GM10847 (cell line): ENCODE data around the gene CCR2.

Experiments used
- POLR2A ChIP-seq: IDR thresholded peaks from 2 replicates; pipeline ENCODE4 v1.6.1; 2011; ENCODE audit not compliant: insufficient read length; ENCODE audit errors: extremely low read depth

The CCR2 gene

DNA sequence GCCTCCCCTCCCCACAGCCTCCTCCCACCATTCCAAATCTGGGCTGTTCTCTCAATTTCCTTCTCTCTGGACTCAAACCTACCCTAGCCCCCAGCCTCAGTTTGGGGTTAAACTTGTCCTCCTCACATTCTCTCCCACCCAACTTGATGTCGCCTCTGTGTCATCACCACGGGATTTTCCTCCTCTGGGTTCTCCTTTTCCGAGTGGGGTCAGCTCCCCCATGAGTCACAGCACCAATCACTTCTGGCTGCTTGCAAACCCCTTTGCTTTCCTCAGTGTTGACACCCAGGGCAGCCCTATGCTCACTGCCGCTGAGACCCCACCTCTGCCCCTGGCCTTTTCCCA, 52.5 kb downstream of the CCR2 start:
- TF ChIP-seq POLR2A, result no peak

DNA sequence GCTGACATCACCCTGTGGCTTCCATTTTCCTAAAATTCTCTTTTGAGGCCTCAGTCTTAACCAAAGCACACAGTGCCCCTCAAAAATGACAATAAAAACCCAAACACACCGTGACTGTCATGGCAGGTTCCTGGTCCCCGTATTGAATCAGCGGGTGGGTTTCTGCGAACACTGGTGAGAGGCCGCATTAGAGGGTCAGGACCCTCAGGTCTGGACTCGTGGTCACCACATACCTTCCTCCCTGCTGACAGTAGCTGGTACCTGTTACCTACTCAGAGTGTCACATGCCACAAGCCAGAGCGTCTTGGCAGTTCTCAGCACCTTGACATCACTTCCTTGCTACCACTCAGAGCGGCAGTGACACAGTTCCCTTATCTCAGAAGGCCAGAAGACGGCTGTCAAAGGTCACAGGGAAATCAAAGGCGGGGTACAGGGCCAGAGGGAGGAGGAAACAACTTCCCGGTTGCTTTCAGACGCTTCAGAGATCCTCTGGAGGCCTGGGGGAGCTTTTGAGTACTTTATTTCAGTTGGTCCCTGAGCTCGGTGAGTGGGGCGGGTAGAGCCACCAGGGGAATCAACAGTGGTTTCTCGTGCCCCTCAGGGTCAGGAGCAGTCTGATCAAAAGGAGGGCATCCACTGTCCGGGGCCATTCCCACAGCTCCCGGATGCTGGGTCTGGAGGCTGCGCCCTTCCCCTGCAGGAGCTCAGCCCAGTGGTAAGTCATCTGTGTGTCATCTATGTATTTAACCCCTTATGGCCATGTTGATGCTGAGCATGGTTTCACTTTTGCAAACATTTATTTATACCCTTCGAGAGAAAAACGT, 53.1 kb downstream of the CCR2 start, which contains the start of the genes CCR5AS and CCRL2:
Gene CCR5AS, minus strand, starts transcription at position 279 of the 824 bp plus-strand sequence.
Gene CCRL2, plus strand, starts transcription at position 472 of the 824 bp plus-strand sequence. CDS start 821 bp downstream, outside the sequence.
- no peak for TF ChIP-seq POLR2A

DNA sequence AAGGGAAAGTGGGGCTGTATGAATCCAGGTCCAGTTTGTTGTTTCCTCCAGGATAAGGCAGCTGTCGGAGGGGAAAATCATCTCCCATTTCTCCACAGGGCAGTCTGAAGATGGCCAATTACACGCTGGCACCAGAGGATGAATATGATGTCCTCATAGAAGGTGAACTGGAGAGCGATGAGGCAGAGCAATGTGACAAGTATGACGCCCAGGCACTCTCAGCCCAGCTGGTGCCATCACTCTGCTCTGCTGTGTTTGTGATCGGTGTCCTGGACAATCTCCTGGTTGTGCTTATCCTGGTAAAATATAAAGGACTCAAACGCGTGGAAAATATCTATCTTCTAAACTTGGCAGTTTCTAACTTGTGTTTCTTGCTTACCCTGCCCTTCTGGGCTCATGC, 54.1 kb downstream of the CCR2 start:
- no peak for TF ChIP-seq POLR2A

DNA sequence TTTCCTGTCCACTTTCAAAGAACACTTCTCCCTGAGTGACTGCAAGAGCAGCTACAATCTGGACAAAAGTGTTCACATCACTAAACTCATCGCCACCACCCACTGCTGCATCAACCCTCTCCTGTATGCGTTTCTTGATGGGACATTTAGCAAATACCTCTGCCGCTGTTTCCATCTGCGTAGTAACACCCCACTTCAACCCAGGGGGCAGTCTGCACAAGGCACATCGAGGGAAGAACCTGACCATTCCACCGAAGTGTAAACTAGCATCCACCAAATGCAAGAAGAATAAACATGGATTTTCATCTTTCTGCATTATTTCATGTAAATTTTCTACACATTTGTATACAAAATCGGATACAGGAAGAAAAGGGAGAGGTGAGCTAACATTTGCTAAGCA, 54.9 kb downstream of the CCR2 start:
- TF ChIP-seq POLR2A, result no peak

DNA sequence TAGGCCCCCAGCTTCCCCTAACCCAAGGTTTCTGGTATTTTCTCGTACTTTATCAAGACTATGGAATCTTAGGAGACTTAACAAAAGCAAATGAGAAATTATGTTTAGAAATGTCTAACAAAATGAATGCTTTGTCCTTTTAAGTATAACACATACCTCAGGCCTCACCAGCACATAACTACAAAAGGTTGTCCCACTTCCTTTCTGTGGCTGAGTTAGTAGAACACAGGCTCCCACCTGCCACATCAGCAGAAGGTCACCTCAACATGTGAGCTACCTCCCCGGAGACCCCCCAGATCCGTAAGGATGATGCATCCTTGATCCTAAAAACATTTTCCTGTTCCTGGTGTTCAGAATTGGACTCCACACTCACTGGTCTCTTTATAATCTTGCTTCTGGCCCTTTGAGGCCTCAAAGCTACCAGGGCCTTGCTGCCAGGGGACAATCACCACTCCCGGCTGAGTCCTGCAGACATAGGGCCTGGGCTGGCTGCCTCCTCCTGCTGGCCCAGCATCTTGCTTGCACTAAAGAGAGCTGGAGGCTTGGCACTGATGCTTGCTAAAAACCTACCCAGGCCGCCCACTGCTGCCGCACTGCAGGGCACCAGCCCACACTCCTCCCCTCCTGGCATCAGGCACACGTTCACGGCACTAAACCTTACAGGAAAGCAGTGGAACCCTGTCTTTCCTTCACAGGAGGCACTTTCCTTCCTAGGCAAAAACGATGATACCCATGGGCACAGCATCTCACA, 56.0 kb downstream of the CCR2 start:
- TF ChIP-seq POLR2A, result no peak
